GDM1 (cell line): ENCODE results near the gene MYEF2.

ENCODE experiments used
- DNase-seq: peaks from one replicate; lab custom pipeline; 2025; lab: John Stamatoyannopoulos, UW

MYEF2 gene, protein sequence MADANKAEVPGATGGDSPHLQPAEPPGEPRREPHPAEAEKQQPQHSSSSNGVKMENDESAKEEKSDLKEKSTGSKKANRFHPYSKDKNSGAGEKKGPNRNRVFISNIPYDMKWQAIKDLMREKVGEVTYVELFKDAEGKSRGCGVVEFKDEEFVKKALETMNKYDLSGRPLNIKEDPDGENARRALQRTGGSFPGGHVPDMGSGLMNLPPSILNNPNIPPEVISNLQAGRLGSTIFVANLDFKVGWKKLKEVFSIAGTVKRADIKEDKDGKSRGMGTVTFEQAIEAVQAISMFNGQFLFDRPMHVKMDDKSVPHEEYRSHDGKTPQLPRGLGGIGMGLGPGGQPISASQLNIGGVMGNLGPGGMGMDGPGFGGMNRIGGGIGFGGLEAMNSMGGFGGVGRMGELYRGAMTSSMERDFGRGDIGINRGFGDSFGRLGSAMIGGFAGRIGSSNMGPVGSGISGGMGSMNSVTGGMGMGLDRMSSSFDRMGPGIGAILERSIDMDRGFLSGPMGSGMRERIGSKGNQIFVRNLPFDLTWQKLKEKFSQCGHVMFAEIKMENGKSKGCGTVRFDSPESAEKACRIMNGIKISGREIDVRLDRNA

DNA sequence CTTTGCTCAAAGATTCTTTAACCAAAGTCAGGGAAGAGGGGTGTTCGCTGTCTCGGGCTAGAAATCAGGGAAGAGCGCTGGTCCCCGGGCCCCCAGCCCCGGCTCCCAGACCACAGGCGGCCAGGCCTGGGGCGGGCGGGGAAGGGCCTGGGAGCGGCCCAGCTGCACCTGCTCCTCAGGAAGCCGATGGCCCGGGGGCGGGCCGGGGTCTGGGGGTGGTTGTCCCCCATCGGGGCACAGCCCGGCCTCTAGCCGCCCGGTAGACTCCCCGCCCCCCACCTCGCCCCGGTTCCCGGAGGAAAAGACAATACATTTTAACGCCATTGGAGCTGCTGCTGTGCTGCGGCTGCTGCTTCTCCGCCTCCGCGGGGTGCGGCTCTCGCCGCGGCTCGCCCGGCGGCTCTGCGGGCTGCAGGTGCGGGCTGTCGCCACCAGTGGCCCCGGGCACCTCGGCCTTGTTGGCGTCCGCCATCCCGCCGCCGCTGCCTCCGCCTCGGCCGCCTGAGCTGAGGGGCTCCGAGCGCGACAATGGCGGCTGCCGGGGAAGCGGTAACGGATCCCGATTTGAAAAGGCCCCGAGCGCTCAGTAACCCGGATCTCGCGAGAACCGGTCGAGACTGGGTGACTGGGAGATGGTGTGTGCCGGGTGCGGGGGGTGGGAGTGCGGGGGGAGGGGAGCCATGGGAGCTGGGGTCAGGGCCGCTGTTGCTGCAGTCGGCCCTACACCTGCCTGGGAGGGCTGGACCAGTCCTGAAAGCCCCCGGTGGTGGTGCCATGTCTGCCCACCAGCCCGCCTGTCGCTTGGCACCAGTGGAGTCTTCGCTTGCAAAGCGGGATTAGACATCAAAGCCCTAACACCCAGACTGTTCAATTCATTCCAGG, at the start of gene MYEF2:
Gene MYEF2 (minus strand): TSS at position 530 of the 882 bp plus-strand sequence. CDS start 58 bp downstream, at position 472.
- DNase-seq = no peak

DNA sequence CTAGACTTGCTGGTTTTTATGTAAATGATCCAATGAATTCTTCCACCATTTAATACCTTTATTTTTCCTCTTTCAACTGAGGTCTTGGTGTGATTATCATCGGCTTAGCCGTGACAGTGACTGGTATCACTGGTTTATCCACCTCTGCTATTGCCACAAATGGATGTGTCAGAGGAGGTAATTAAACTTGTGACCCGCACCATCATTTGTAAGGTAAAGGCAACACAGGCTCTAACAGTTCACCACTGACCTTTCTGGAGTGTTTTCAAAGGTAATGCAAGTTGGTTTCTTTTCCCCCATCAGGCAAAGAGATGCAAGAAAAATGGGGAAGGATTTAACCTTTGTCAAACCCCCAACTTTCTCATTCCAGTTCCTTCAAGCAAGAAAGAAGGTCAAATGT, 47.7 kb upstream of the MYEF2 start:
- DNase-seq = no peak

DNA sequence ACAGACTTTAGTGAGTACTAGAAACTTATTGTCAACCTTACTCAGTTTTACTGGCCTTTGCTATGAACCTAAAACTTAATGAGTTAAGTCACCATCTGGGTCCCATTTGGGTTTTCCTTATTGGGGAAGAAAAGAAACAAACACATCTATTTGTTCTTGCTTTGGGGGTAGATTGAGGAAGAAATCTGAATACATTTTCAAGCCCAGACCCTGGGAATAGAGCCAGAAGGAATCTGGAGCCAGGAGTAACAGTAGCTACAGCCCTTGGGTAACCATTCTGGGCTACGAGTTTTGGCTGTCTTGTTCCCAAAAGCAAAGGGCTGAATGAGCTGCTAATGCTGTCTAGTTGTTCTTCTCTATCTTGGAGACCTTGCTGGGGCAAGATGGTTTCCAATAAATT, 44.5 kb upstream of the MYEF2 start:
- no peak for DNase-seq

DNA sequence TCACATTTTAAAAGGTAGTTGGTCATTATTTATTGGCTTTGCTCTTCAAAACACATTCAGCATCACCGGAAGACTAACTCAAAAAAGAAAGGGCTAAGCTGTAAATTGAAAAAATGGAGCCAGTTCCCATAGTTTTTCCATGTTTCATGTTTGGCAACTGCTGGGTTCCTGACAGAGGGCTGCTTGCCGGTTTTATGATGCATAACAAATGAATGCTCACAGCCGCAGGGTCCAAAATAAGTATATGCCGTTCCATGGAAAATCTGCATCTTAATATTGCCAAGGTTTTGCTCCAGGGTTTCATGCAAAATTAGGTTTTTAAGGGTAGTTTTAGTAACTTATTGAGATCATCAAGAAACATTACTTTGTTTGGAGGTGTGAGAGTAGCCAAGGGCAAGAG, 43.8 kb upstream of the MYEF2 start:
- no peak for DNase-seq

DNA sequence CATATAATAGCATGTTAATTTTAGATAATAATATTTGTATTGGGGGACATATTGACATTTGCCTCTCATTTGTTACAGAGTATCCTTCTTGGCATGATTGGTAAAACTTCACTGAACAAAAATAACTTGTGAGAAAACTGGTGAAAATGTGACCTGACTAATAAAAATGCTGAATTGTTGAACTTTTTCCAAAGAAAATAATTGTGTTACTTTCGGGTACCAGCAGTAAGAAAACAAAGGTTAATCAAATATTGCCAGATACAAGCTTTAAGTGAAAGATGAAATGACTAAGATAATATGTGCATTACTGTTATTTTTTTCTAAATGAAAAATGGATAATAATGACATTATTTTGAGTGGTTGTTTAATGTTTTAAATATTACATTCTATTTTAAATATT, 43.2 kb upstream of the MYEF2 start:
- DNase-seq = no peak

DNA sequence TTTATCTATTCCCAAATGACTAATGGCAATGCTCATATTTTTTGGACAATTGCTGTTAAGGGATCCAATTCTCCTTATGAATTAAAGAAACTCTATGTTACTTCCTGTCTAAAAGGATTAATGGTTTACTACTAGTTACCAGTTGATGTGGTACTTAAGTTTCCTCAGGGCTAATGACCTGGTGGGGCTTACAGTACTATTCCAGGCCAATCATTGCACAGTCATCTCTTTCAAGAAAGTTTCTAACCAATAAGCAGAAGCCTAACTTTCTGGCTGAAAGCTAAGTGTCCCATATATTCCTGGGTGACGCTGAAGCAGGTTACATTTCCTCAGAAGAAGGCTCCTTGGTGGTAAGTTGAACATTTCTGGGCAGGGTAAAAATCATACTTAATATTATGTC, 27.9 kb upstream of the MYEF2 start, which contains the start of gene SLC12A1:
Gene SLC12A1 (plus strand): TSS at position 322 of the 400 bp plus-strand sequence. CDS start 1,418 bp downstream, outside the sequence.
- no peak for DNase-seq

DNA sequence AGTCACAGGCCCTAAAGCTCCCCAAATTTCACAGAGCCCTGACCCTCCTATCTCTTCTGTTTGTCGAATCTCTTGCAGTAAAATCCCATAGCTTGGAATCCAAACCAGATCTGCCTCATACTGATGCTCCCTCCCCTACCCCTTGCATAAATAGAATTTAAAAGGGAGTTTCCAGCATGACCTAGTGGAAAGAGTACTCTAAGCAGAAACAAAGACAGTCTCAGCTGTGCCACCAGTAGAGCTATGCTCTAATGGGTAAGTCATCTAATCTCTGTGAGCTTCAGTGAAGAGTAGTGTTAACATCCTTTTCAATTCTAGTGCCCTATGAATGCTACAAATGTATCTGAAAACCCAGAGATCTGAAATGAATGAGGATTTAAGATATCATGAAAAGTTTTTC, 24.0 kb upstream of the MYEF2 start:
- no peak for DNase-seq

DNA sequence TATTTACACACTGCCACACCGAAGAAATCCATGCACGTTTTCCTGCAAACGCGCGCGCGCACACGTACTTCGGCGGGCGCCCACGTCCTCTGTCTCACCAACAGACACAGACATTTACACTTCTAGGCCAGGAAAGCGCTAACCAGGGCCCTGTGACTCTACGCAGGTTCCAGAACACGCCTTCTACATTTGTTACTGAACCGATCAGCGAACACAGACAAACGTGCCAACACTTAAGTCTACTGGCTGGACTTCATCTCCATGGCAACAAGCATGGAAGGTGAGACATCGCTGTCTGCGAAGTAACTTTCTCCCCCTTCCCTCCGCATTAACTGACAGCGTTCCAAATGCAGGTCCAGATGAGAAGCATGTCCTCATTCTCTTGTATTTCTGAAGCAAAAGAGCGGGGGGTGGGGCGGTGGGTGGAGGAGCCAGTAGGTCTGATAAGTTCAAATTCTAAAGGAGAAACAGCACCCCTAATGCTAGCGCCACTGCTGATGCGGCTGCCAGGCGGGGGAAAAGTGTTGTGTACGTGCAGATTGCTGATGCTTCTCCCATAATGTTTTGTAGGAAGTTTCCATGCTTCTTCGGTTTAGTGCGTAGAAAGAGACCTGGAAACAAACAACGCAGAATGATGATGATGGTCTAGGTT, 13.6 kb upstream of the MYEF2 start, which contains the start of gene CTXN2:
Gene CTXN2 (plus strand): TSS at position 92 of the 652 bp plus-strand sequence. CDS start 9,636 bp downstream, outside the sequence.
- no peak for DNase-seq

DNA sequence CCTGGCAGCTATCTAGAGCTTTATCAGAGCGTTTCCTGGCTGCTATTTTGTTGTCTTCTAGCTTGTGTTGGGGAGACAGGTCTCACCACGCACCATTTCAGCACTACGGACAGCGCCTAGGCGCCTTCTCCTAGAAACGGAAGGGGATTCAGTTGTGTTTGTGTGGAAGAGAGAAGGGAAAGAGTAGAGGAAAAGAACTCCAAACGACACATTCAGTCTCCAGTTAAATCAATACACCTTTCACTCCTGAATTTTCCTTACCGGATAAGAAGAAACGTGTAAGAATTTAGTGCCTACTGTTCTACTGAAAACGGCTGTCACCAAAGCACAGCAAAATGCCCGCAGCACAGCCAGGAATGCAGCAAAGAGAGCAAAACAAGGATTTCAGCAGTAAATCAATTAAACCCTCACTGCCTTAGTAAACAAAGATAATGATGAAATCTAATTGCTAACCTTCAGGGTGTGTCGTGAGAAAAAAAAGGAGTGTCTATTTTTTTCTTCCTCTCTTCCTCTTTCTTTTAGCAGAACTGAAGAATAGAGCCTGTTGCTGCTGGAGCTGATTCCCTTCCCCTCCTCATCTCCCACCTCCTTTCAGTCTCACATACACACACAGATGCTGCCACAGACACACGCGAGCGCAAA, 13.0 kb upstream of the MYEF2 start:
- no peak for DNase-seq

DNA sequence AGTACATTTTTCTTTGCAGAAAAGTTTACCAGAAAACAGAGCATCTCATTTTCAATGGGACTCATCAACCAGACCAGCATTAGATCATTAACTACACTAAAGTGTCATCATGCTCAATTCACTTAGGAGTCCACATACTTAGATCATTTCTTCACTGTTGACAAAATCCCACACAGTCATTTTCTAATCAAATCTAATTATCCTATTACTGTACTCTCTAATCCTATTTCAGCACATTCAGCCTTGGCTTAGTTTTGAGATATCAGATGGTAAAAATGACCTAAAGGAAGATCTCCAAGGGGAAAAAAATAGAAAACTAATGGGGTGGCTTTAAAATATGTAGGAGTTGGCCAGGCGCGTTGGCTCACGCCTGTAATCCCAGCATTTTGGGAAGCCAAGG, 8.2 kb upstream of the MYEF2 start:
- no peak for DNase-seq

DNA sequence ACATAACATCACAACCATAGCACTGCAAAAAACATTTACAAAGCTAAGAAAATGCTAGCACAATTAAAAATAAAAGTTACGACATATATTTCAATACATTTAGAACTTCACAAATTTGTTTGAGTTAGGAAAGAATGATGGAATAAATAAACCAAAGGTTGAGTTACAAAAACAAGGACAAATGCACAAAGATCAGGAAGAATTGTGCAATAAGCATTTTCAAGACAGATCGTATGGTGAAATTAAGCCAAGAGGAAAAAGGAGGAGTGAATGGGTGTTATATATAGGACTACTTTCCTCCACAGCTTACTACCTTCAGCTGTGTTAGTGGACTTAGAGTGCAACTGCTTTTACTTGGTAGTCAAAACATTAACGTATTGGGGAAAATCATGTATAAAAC, 7.4 kb upstream of the MYEF2 start:
- DNase-seq = no peak

DNA sequence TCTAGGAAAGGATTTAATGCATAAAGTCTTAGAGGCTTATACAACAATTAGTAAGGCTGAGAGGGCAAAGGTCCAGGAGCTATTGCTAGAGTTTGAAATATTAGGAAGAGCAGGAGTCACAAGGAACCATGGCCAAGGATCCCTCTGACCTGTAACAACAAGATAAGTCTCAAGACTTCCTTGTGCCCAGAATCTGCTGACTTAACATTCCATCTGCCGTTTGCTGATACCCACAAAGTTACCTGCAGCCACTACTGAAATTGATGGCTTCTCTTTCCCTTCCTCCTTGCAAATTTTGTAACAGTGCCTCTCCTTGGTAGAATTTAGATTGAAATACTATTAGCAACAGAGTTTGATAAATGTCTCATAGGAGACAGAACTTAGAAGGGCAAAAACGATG, 4.7 kb upstream of the MYEF2 start:
- DNase-seq = no peak

DNA sequence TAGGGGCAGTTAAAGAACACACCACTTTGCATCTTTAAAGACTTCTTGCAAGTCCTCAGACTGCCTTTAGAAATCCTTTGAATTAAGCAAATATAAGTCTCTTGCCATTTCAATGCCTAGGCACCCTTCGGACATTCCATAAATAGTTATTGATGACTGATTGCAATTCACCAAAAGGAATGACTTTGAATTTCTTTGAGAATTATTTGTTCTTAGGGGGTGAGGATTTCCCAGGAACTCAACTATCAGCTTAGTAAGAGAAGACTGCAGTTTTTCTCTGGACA, 495 bp upstream of the MYEF2 start:
- no peak for DNase-seq

DNA sequence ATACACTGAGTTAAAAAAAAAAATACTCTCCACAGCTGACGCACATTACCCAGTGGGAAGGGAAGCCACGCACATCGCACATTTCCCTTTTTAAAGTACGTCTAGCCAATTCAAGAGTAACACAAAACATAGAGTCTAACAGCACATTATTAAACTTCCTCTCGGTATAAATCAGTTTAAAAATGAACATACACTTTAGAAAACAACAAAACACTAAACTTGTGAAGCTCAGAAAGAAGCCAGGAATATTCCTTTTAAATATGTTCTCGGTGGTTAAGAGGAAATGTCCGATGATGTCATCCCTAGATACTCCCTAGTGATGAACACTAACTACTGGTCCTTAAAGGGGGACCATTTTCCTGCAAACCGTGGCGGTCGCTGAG, 721 bp downstream of the MYEF2 start:
- no peak for DNase-seq

DNA sequence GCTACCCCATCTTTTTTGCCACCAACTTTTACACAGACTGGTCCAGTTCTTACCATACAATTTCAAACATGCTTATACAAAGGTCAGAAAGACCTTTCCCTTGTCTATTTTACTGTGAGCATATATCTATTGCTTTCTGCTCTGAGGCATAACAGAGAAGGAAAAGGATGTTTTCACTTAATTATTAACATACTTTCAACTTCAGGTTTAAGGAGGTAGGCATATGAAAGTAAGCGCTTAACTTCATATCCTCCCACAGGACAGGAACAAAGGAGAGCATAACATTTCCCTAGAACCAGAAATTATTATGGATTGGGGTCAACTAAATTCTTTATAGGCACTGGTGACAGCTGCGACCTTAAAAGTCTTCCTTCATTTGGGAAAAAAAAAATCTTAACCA, 1.1 kb downstream of the MYEF2 start:
- DNase-seq = no peak

DNA sequence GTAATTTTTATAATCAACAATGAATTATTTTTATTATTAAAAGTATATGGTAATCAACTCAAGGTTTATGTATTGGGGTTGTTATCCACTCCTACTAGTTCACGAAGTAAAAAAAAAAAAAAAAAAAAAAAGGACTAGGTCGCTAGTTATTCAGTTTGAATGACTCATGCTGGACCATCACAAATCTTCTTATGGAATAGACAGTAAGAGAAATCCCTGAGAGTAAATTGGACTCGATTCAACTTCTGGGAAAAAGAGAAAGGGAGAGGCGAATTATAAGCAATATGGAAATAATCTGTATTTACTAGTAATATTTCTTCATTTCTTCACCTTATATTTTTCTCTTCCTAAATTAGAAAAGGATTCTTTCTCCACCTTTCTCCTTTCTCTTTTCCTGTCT, 2.0 kb downstream of the MYEF2 start:
- DNase-seq = no peak

DNA sequence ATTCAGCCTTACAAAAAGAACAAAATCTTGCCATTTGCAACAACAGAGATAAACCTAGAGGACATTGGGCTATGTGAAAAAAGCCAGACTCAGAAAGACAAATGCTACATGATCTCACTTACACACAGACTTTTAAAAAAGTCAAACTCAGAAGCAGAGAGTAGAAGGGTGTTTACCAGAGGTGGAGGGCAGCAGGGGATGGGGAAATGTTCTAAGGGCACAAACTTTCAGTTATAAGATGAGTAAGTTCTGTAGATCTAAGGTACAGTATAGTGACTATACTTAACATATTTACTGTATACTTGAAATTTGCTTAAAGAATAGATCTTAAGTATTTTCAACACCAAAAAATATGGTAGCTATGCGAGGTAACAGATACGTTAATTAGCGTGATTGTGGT, 3.0 kb downstream of the MYEF2 start:
- DNase-seq = no peak

DNA sequence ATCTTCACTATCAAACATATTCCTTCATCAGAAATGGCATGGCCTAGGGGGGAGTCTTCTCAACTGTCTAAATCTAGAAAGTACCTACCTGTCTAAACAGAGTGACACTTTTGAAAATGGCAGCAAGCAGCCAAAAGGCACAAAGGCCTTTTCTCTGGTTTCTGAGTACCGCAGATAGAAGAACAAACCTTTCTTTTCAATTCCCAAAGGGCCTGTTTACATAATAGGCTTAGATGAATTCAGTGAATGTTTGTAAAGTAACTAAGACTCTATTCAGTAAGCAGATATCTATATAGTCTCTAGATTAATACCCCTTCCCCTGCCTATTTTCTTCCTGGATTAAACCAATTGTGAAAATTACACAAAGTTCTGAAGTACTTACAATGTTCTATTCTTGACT, 7.1 kb downstream of the MYEF2 start:
- no peak for DNase-seq

DNA sequence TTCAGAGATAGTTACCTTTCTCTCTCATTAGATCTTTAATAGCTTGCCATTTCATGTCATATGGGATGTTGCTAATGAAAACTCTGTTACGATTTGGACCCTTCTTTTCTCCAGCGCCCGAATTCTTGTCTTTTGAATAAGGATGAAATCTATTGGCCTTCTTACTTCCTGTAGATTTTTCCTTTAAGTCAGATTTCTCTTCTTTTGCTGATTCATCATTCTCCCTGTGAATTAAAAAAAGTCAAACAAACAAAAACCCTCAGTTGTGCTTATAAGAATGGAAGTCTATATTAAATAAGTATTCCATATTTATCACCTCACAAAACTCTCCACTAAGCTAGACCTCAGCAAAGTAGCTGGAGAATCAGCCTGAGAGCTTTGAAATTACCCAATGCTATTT, 9.5 kb downstream of the MYEF2 start:
- no peak for DNase-seq

DNA sequence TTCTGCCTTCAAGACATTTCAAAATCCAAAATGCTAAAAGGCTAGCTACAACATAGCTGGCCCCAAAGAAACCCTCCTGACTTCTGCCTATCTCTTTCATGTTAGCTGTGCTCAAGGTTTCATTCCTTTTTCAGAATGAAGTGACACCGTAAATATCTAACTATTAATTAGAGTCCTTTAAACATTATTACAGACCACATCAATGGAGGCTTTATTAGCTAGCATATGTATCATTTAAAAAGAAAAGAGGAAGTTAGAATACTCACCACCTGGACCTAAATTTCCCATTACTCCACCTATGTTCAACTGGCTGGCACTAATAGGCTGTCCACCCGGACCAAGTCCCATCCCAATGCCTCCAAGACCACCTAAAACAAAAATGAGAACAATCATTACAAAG, 24.6 kb downstream of the MYEF2 start:
- no peak for DNase-seq

DNA sequence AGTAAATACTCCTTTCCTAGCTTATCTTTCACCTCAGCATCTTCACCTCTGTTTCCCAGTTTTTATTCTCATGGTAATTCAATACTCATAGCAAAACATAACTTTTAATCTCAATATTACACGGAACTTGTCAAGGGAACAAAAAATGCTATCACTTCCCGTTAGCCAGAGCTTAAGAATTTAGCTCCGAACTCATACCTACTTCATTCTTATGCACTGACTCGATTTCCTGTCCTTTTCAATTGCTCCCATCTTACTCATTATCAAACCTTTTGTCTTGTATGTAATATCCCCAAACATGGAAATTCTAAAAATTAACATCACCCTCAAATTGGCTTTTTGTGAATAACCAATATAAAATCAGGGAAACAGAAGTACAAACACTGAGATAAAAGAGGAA, 28.2 kb downstream of the MYEF2 start:
- no peak for DNase-seq

DNA sequence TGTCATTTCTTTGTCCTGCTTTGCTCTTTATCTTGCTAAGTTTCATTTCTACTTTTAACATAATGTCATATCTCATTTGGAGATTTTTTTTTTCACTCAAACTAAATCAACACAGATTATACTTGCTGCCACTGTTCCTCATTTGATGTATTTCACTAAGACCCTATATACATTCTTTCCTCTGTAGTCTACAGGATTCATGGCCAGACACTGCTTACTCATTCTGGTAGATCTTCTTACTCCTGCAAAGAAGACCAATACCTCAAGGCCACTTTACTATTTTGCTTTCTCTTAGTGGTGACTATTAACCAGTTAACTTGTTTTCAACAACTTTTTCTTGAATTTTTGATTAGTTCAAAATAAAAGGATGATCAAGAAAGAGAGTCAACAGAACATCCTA, 30.7 kb downstream of the MYEF2 start:
- no peak for DNase-seq
